CD4-positive, alpha-beta T cell treated with Interleukin-6 at 100 ng/mL for 8 hours (primary cell): Measurements from ENCODE around the gene STK17A.

ENCODE experiments used
- DNase-seq: peaks from one replicate; pipeline ENCODE4 v3.0.0-alpha.2; 2020; ENCODE audit warnings: mixed read lengths, low spot score

STK17A gene

GRCh38 chr7:43636093-43636492 is 53.2 kb downstream of the STK17A start:
- DNase-seq, result no peak

- peak; percentile 44 for DNase-seq
These were observed 54.4 kb downstream of the STK17A start for GRCh38 chr7:43637114-43637806.

DNA sequence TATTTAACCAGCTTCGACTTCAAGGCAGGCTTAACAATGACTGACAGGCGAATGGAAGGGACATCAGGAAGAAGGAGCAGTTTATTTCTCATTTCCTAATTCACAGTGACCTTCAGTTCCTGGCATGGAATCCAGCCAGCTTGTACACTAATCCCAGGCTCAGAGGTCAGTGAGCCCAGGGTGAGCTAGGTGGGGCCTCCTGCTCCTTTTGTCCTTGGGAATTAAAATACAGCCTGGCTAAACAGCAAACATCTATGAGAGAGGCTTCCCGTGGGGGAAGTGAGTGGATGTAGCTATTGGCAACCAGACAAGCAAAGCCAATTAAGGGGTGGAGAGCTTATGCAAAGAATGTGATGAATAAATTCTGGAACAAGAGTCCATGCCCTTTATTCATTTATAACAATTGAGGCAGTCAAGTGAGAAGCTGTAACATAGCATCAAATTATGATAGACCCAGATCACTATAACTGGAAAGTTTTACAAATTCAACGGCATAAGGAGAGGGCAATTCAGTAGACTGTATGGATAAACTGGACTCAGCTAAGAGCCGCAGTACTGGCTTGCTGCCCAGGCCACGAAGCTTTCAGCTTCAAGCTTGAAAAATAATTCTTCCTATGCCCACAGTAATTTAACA is 57.1 kb downstream of the STK17A start:
- DNase-seq, result no peak

DNA sequence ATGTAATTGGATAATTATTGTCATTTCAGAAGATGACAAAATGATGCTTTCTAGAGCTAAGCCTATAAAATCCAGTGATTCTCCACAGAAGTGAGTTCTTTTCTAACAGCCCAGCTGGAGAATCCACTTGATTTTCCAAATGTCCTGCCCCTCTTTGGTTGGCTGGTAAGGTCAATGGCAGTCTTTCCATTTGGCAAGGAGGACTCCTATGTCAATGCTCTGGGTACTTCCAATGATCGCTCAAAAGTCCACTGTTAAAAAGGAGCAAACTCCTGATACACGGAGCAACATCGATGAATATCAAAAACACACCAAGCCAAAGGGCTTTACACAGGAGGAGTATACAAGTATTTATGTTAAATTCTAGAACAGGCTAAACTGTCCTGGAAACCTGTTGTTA is 57.8 kb downstream of the STK17A start:
- DNase-seq, result no peak

DNA sequence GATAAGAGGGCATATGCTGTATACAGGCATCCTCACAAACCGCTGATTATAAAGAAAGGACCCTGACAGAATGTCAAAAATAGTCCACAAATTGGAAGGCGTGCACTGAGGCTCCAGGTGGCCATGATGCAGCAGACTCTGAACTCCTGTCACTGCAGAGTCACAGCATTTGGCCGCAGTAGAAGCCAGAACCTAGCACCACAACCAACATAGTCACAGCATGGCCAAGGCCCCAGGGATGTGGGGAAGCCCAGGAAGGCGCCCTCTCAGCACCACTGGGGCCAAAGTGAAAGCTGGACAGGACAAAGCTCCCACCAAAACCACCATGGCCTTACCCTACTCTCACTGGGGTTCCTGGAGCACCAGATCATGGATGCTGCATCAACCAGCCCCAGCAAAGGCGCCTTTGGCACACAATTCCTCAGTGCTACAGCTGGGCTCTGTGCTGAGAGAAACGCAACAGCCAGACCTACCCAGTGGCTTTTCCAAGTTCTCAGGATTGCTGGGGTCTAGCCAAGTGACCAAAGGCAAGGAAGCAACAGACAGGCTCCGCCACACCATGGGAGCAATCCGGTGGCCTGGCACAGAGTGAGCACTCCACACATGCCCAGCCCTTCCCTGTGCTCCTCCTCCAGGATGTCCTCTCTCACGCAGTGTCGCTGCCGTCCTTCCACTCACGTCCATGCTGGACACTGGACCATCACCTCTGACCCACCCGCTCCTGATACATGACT is 60.2 kb downstream of the STK17A start:
- DNase-seq, result no peak

GRCh38 chr7:43643846-43644245 is 60.9 kb downstream of the STK17A start:
- DNase-seq, result no peak

- DNase-seq, result no peak
These were observed 62.9 kb downstream of the STK17A start for GRCh38 chr7:43645699-43646226.

- no peak for DNase-seq
These were observed 63.9 kb downstream of the STK17A start for GRCh38 chr7:43646603-43647338.

- no peak for DNase-seq
These were observed 64.4 kb downstream of the STK17A start for GRCh38 chr7:43647339-43647672.

- DNase-seq, result peak; percentile 40
These were observed 65.0 kb downstream of the STK17A start for GRCh38 chr7:43647673-43648472.

DNA sequence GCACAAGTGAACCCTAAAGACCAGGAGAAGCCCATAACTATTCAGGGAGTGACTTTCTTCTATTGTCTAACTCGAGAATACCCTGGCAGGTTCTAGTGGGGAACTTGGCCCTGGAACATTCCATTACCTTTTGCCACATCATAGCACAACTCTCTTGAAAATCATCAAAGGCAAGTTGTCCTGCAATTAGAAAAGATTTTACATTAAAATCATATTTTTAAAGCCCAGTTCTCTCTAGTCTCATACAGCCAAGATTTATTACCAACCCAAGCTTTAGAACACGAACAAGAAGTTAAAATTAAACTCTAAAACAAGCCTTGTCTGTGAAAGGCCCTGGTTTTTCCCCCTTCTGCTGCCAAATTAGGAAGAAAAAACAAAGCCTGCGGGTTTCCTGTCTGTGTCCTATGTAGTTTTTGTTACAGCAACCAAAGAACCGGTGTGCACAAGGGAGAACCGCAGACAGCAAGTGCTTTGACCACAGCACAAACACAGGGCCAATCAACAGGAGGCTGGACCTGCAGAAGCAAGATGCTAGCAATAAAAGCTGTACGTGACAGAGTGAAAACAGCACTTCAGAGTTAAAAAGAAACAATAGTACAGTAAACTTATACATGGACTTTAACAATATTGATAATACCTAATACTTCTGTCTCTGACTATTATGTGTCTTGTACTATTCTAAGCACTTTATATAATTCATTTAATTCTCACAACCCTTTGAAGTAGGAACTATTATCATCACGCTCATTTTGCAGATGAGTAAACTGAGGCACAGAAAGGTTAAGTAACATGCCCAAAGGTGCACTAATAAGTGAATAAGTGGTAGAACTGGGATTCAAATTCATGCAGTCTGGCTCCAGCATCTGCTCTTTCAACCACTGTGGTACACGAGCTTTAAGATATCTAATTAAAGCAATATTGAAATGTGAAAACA is 65.8 kb downstream of the STK17A start:
- DNase-seq, result peak; percentile 86

- DNase-seq, result peak; percentile 87
These were observed 66.9 kb downstream of the STK17A start for GRCh38 chr7:43649755-43650274.

DNA sequence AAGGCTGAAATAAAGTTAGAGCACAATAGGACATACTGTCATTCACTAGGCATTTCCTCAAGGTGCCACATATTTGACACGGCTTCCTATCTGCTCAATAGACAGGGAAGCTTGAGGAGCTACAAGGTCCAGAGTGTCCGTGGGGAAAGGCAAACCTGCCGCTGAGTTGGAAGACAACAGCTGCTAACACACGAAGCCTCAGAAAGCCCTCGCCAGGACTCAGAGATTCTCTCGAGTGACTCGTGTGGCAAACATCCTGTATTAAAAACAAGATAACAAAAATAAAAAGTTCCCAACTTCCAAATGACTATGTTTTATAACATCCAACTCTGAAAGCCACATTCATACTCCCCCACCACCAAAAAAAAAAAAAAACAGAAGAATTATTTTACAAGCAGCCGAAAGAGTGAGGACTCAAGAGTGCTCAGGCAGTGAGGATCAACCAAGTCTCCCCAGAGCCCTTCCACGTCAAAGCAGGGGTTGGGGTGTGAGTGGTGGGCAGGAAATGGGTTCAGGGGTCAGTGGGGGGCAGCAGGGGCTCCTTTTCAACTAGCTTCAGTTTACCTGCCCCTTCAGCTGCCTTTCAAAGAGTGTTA is 67.6 kb downstream of the STK17A start:
- DNase-seq, result peak; percentile 26

- no peak for DNase-seq
These were observed 69.5 kb downstream of the STK17A start for GRCh38 chr7:43652364-43652763.

DNA sequence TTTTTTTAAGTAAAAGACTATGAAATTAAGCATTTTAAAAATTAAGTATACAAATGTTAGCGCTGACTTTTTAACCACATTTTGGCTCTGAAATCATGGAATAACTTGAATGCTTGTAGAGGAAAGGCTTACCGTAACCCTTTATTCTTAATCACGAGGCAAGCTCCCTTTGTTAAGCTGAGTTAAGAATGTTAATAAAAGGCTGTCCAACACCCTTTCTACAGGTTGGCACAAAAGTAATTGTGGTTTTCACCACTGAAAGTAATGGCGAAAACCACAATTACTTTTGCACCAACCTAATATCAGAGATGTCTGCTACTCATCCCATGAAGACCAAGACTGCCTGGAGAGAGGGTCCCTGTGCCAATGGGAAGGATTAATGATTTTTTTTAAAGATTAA is 70.6 kb downstream of the STK17A start:
- no peak for DNase-seq

DNA sequence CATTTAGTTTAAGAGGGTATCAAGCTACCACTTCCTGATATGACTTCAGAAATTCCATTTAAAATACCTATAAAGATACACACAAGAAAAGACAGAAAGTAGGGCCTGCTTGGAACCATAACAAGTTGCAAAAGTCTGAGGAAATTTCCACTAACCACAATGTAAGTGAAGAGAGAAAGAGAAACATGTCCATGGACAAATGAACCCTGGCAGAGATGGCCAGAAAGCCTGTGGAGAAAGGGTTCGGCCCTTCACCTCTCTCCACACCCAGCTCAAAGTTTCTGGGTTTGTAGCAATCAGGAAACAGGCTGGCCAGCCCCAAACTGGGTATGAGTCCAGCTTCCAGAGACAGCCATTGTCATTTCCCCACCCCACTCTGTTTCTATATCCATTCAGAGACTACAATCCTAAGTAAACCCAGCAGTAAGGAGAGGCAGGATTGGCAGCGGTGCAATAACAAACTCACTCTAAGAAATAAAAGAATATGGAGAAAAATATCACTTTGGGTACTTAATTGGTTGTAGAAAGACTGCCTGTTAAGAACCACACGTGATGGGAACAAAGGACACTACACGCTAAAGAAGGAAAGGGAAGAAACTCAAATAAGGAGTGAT is 71.1 kb downstream of the STK17A start:
- no peak for DNase-seq

DNA sequence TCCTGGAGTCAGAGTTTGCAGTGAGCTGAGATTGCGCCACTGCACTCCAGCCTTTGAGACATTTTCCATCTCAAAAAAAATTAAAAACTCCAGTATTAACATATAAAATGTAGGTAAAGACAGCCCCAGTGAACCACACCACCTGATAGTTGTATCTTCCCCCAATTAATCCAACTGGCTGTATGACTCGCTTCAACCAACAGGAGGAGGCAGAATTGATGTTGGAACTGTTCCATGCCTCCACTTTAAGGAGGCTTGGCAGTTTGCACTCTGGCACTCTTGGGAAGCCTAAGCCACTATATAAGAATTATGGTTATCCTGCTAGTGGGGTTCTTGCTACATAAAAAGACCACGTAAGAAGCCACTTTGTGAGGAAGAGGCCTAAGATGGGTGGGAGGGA is 72.7 kb downstream of the STK17A start:
- DNase-seq, result no peak

DNA sequence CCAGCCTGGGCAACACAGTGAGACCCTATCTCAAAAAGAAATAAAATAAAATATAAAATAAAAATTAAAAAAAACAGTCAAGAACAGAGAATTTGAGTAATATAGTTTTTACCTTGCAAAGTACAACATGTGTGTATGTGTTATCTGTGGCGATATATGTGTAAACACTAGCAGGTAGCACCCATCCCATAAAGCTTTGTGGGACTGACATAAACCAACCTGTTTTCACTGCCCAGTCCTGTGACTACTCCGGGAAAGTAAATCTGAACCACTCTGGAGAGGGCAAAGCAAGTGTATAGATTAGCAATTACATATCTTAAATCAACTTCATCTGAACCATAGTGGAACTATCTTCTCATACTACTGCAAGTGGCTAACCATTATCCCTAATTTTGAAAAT is 74.1 kb downstream of the STK17A start:
- no peak for DNase-seq
